ENCODE data around the gene WBP1.
"Not testable (repeated sequence)": the region's sequence is repeated elsewhere in the genome, so short reads cannot be mapped to it uniquely, and the experiment has no call there.

WBP1 gene

GRCh38 chr2:74474899-74475298 lies 16.7 kb downstream of the WBP1 start:
- Histone ChIP-seq H3K27ac (ENCODE audit: poor library complexity, severe bottlenecking) (no peak overlapping the region), H3K9me3 (ENCODE audit: severe bottlenecking) (no peaks in the 10 kb centered on the region)

GRCh38 chr2:74481431-74481830 lies 23.2 kb downstream of the WBP1 start:
- no peak for TF ChIP-seq CTCF (IDR thresholded peaks at IDR 0.05; ENCODE audit: poor library complexity, severe bottlenecking)
- Histone ChIP-seq H3K4me1 (ENCODE audit: insufficient read depth, poor library complexity, severe bottlenecking) (no peaks in the 10 kb centered on the region), H3K9me3 (ENCODE audit: severe bottlenecking) (no peaks in the 10 kb centered on the region), H3K4me3 (ENCODE audit: severe bottlenecking) (peak overlapping the region; percentile 67), H3K27ac (ENCODE audit: poor library complexity, severe bottlenecking) (peak overlapping the region; percentile 54), H3K27me3 (ENCODE audit: insufficient read depth, poor library complexity, severe bottlenecking) (no peaks in the 10 kb centered on the region), H3K36me3 (ENCODE audit: low read depth) (peaks cover 34% of the 10 kb centered on the region)
- ATAC-seq (ENCODE audit: low read depth): no peak
- no peak for DNase-seq (ENCODE audit: low spot score)

More at GRCh38 chr2:74474899-74475298, 16.7 kb downstream of the WBP1 start:
- DNase-seq (ENCODE audit: low spot score): no peak
- no peaks in the 10 kb centered on the region for H3K27me3 ChIP-seq (ENCODE audit: insufficient read depth, poor library complexity, severe bottlenecking)
- H3K4me1 ChIP-seq (ENCODE audit: insufficient read depth, poor library complexity, severe bottlenecking): peaks cover 3% of the 10 kb centered on the region
- ATAC-seq (ENCODE audit: low read depth): no peak
- TF ChIP-seq CTCF (IDR thresholded peaks at IDR 0.05; ENCODE audit: poor library complexity, severe bottlenecking): no peak
- peaks cover 35% of the 10 kb centered on the region for H3K36me3 ChIP-seq (ENCODE audit: low read depth)
- no peak overlapping the region for H3K4me3 ChIP-seq (ENCODE audit: severe bottlenecking)

GRCh38 chr2:74481961-74482800 lies 23.9 kb downstream of the WBP1 start:
- Histone ChIP-seq H3K36me3 (ENCODE audit: low read depth) (peaks cover 36% of the 10 kb centered on the region), H3K27ac (ENCODE audit: poor library complexity, severe bottlenecking) (peak overlapping the region; percentile 54), H3K9me3 (ENCODE audit: severe bottlenecking) (no peaks in the 10 kb centered on the region), H3K27me3 (ENCODE audit: insufficient read depth, poor library complexity, severe bottlenecking) (no peaks in the 10 kb centered on the region), H3K4me3 (ENCODE audit: severe bottlenecking) (peak overlapping the region; percentile 67), H3K4me1 (ENCODE audit: insufficient read depth, poor library complexity, severe bottlenecking) (no peaks in the 10 kb centered on the region)
- DNase-seq (ENCODE audit: low spot score) (no peak), ATAC-seq (ENCODE audit: low read depth) (peak; percentile 46)
- TF ChIP-seq CTCF (IDR thresholded peaks at IDR 0.05; ENCODE audit: poor library complexity, severe bottlenecking): no peak

- DNase-seq (ENCODE audit: low spot score) (peak; percentile 92), ATAC-seq (ENCODE audit: low read depth) (peak; percentile 93)
- H3K27ac ChIP-seq (ENCODE audit: poor library complexity, severe bottlenecking): peak within 1 kb of the TSS; percentile 54
- H3K36me3 ChIP-seq (ENCODE audit: low read depth): peaks cover 40% of the 10 kb centered on the region
- H3K4me3 ChIP-seq (ENCODE audit: severe bottlenecking): peak within 1 kb of the TSS; percentile 67
- peaks cover 1% of the 10 kb centered on the region for H3K4me1 ChIP-seq (ENCODE audit: insufficient read depth, poor library complexity, severe bottlenecking)
- peak; percentile 97 for TF ChIP-seq CTCF (IDR thresholded peaks at IDR 0.05; ENCODE audit: poor library complexity, severe bottlenecking)
- no peaks in the 10 kb centered on the region for H3K9me3 ChIP-seq (ENCODE audit: severe bottlenecking)
- H3K27me3 ChIP-seq (ENCODE audit: insufficient read depth, poor library complexity, severe bottlenecking): no peaks in the 10 kb centered on the region
Measured at GRCh38 chr2:74482801-74483674, 24.8 kb downstream of the WBP1 start, which contains the start of the genes CCDC142 and TTC31. Gene CCDC142 (minus strand): TSS chr2:74482998. CDS start chr2:74482837, 161 bp downstream. Gene TTC31 (plus strand): TSS chr2:74483081. CDS start chr2:74483096, 15 bp downstream.

- H3K36me3 ChIP-seq (ENCODE audit: low read depth): peaks cover 43% of the 10 kb centered on the region
- H3K27ac ChIP-seq (ENCODE audit: poor library complexity, severe bottlenecking): peak overlapping the region; percentile 54
- DNase-seq (ENCODE audit: low spot score); ATAC-seq (ENCODE audit: low read depth); H3K4me1 ChIP-seq (ENCODE audit: insufficient read depth, poor library complexity, severe bottlenecking); H3K27me3 ChIP-seq (ENCODE audit: insufficient read depth, poor library complexity, severe bottlenecking); H3K9me3 ChIP-seq (ENCODE audit: severe bottlenecking): not testable (repeated sequence)
- peak overlapping the region; percentile 67 for H3K4me3 ChIP-seq (ENCODE audit: severe bottlenecking)
Measured at GRCh38 chr2:74483675-74484164, 25.5 kb downstream of the WBP1 start.
